ENCODE results near the gene PHLDB3. TPM values are rescaled to one million over a fixed set of nuclear protein-coding genes. Genes with fewer than 3 reads are reported as not detected.

Gene PHLDB3
- total and polyA plus RNA-seq, 2 donors (not counting 3 experiments of a cell fraction or from before 2014, with no cell fraction given), result 5.5 to 12.0 TPM

DNA sequence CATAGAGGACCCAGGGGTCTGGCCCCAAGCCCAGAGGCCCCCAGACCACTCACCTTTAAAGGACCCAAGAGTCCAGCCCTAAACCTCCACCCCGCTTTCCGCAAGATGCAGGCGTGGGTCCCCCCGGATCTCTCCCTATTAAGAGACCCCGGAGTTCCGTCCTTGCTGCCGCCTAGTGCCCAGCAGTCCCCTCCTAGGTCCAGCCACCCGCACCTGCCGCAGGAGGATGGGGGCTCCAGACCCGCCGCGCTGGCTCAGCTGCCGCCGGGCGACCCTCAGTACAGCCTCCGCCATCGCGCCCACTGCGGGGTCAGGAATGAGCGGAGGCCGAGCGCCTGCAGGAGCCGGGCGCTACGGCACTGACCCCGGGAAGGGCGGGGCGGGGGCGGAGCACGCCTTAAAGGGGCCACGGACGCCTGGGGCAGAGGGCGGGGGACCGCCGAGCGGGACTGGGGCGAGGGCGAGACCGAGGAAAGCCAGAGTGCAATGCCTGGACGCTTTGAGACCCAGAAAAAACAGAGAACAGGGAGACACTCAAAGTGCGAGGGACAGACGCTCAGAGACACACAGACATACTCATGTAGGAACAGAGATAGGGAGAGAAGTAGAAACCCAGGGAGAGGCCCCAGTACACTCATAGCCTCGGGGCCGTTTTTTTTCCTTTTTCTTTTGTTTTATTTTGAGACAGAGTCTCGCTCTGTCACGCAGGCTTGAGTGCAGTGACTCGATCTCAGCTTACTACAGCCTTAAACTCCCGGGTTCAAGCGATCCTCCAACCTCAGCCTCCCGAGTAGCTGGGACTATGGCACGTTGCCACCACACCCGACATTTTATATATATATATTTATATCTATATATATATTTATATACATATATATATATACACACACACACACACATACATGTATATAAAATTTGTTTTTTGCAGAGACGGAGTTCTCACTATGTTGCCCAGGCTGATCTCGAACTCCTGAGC, 22.6 kb upstream of the PHLDB3 start, which contains the start of gene ETHE1:
TSS of gene ETHE1 (minus strand) at position 318 of the 976 bp plus-strand sequence. CDS start at position 294, 24 bp downstream.
- Histone ChIP-seq H3K9me3 (replicated peaks; ENCODE audit: control insufficient read depth, insufficient read depth, low read length) (no peaks in the 10 kb centered on the region), H3K4me1 (ENCODE audit: control insufficient read depth, extremely low read depth, insufficient read depth, low read length) (peaks cover 15% of the 10 kb centered on the region), H2AFZ (ENCODE audit: low read depth, low read length) (peak within 1 kb of the TSS; percentile 80), H3K36me3 (ENCODE audit: control insufficient read depth in 2 of 2, extremely low read depth in 1 of 2, insufficient read depth in 2 of 2, low read length in 2 of 2) (no peaks in the 10 kb centered on the region), H3K27me3 (ENCODE audit: control insufficient read depth in 2 of 2, insufficient read depth in 2 of 2, low read length in 2 of 2) (no peaks in the 10 kb centered on the region), H3K9me1 (replicated peaks; ENCODE audit: control insufficient read depth, extremely low read depth, insufficient read depth, low read length) (no peaks in the 10 kb centered on the region), H3K4me2 (ENCODE audit: insufficient read depth, low read length) (peak within 1 kb of the TSS; percentile 54), H3K79me2 (ENCODE audit: control insufficient read depth, insufficient read depth, low read length) (peaks cover 19% of the 10 kb centered on the region), H3K27ac (ENCODE audit: insufficient read depth, low read depth, low read length) (peak within 1 kb of the TSS; percentile 16), H4K20me1 (replicated peaks; ENCODE audit: control insufficient read depth, extremely low read depth, insufficient read depth, low read length) (no peaks in the 10 kb centered on the region), H3K9ac (replicated peaks; ENCODE audit: extremely low read depth, insufficient read depth, low read length) (peak within 1 kb of the TSS; percentile 64), H3K4me3 (replicated peaks in 1 of 3; ENCODE audit: insufficient read depth in 1 of 3, low read depth in 1 of 3, low read length in 3 of 3) (peak within 1 kb of the TSS; percentile 82 to 97 (median 83))
- POLR2A ChIA-PET, result no interaction called here
- intact Hi-C loops (cut with micrococcal nuclease), result loop anchor here (2.0 to 5.0 kb wide), 2 partner anchors 22 to 65 kb away; partner anchors contain the start of gene PHLDB3
- no TSS peak for BruUV-seq (replicated peaks)
- peak; percentile 72 for DNase-seq (ENCODE audit: low read depth, low spot score)
- dilution Hi-C loops (cut with MboI; ENCODE audit: extremely low pct_ligation_motif_present, low sequenced_read_pairs), result no loop called here
- CTCF ChIA-PET, result interaction anchor here (0.9 to 11.6 kb wide), 5 partner anchors 8 to 81 kb away, joined by 3 to 833 read pairs (median 5); partner anchors contain the start of gene PHLDB3
- peak; percentile 67 for FAIRE-seq
- TF ChIP-seq POLR2A (IDR thresholded peaks at IDR 0.05; ENCODE audit: low read depth, low read length) (peak; percentile 95), POLR2AphosphoS5 (IDR thresholded peaks at IDR 0.05; ENCODE audit: insufficient read depth, low read depth, low read length) (peak; percentile 86), EZH2 (IDR thresholded peaks at IDR 0.05; ENCODE audit: borderline replicate concordance, low read depth, low read length, severe bottlenecking) (no peak), FOS (IDR thresholded peaks at IDR 0.05; ENCODE audit: borderline replicate concordance, insufficient read depth, low read length) (no peak), JUN (IDR thresholded peaks at IDR 0.05; ENCODE audit: borderline replicate concordance, insufficient read depth, insufficient read length, low read depth) (no peak), GATA2 (IDR thresholded peaks at IDR 0.05; ENCODE audit: insufficient read depth, insufficient read length, low read depth, low read length) (no peak), MYC (IDR thresholded peaks at IDR 0.05; ENCODE audit: low read depth, low read length) (no peak)
- TF ChIP-seq, protein P1, sequence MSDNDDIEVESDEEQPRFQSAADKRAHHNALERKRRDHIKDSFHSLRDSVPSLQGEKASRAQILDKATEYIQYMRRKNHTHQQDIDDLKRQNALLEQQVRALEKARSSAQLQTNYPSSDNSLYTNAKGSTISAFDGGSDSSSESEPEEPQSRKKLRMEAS (IDR thresholded peaks at IDR 0.05; ENCODE audit: insufficient read depth, insufficient read length), result no peak
- TF ChIP-seq, protein P2, sequence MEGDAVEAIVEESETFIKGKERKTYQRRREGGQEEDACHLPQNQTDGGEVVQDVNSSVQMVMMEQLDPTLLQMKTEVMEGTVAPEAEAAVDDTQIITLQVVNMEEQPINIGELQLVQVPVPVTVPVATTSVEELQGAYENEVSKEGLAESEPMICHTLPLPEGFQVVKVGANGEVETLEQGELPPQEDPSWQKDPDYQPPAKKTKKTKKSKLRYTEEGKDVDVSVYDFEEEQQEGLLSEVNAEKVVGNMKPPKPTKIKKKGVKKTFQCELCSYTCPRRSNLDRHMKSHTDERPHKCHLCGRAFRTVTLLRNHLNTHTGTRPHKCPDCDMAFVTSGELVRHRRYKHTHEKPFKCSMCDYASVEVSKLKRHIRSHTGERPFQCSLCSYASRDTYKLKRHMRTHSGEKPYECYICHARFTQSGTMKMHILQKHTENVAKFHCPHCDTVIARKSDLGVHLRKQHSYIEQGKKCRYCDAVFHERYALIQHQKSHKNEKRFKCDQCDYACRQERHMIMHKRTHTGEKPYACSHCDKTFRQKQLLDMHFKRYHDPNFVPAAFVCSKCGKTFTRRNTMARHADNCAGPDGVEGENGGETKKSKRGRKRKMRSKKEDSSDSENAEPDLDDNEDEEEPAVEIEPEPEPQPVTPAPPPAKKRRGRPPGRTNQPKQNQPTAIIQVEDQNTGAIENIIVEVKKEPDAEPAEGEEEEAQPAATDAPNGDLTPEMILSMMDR (IDR thresholded peaks at IDR 0.05; ENCODE audit: extremely low read depth in 1 of 2, insufficient read depth in 1 of 2, low read depth in 1 of 2, low read length in 2 of 2), result no peak
